CD4-positive, alpha-beta T cell treated with Interferon gamma for 1 hour (primary cell): Measurements from ENCODE around the gene TRMT112.

Experiments
- DNase-seq: peaks from one replicate; pipeline ENCODE4 v3.0.0-alpha.2; 2020

TRMT112 gene

DNA sequence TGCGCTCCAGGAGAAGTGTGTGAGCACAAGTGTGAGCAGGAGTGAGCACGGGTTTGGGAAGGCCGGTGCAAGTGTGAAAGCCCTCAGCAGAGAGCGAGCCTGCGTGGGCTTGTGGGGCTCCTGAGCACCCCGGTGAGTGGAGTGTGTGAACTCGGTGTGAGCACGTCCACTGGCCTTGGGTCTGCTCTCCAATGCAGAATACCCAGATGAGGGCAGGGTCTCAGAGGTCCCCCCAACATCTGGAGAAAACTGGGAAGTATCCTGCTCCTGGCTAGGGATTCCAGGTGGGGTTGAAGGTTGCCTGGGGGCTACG lies 10.8 kb downstream of the TRMT112 start:
- no peak for DNase-seq

DNA sequence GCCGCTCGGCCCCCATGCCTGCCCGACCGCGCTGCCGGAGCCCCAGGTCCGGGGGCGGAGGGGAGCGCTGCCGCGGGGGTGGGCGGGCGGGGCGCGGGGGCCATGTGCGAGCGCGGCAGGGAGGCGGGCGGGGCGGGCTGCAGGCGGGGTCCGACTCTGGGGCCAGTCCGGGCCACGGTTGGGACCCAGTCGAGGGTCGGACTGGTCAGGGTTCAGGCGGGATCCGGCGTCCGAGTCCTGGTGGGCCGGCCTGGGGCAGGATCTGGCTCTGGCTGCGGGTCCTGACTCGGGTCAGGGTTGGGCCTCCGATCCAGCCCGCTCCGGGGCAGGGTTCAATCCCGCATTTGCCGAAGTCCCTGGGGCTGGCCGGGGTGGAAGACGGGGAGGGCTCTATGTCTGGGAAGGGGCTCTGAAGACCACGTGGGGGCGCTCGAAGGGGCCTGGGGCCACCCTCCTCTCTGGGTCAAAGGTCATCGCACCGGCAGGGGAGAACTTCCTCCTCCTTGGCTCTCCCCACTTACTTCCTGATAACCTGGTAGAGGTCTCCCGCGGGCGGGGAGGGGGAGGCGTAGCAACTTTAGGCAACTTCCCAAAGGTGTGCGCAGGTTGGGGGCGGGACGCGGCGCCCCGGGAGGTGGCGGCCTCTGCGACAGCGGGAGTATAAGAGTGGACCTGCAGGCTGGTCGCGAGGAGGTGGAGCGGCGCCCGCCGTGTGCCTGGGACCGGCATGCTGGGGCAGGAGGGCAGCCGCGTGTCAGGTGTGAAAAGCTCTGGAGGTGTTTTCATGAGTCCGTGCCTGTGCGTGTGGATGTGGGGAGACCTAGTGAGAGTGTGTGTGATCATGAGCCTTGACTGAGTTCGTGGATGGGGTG lies 11.4 kb downstream of the TRMT112 start:
- peak; percentile 77 for DNase-seq

DNA sequence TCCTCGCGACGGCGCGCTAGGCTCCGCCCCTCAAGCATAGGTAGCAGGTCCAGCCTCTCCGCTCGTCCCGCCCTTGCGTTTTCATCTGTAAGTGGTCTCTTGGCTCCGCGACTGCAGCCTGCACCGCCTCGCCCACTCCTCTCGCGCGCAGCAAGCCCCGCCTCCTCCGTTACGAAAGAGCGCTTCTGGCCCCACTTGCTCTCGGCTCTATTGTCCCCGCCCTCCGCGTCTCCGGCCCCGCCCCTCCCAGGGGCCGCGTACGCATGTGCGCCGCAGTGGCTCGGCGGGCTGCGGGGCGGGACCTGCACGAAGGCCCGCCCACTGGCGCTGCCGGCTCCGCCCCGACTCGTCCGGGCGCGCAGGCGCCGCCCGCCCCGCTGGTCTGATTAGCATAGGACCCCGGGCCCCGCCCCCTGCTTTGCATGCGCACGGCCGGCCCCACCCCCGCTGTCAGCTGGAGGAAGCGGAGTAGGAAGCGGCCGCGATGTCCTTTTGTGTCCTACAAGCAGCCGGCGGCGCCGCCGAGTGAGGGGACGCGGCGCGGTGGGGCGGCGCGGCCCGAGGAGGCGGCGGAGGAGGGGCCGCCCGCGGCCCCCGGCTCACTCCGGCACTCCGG lies 12.2 kb downstream of the TRMT112 start, which contains the start of gene ESRRA:
Gene ESRRA, plus strand, starts transcription at position 450 of the 616 bp plus-strand sequence. CDS start 1,656 bp downstream, outside the sequence.
- DNase-seq = peak; percentile 99

DNA sequence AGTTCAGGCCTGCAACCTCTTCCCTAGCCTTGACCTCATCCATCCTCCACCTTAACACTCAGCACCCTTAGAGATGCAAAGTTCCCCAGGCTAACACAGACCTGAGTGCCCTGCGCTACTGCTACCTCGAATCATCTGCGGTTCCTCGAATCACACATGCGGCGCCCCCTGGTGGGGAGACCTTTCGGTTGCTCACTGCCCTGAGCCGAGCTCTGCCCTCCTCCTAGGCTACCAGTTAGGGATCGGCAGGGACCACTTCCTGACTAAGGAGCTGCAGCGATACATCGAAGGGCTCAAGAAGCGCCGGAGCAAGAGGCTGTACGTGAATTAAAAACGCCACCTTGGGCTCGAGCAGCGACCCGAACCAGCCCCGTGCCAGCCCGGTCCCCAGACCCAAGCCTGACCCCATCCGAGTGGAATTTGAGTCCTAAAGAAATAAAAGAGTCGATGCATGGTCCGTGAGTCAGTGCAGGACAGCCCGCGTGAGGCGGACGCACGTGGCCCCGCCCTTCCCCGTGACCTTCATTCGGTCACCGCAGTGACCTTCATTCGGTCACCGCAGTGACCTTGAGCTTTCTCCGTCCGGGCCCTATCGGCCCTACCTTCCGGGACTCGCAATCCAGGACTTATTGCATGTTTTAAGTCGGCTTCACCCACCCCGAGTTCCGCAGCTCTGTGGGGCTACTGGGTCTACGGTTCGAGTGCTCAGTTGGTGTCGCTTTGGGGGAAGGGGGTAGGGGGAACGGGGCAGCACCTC lies 12.9 kb downstream of the TRMT112 start:
- peak; percentile 89 for DNase-seq

DNA sequence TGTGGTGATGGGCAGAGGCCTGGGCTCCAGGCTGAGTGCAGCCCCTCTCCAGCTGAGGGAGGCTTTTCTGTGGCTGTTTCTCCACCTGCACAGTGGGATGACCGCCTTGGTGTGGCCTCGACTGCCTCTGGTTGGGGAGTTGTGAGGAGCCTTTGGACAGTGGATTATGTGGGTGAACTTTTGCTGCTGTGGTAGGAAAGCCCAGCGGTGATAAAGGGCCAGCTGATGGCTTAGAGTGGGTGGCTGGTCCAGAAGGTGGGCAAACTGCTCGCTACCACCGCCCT lies 13.4 kb downstream of the TRMT112 start:
- no peak for DNase-seq

DNA sequence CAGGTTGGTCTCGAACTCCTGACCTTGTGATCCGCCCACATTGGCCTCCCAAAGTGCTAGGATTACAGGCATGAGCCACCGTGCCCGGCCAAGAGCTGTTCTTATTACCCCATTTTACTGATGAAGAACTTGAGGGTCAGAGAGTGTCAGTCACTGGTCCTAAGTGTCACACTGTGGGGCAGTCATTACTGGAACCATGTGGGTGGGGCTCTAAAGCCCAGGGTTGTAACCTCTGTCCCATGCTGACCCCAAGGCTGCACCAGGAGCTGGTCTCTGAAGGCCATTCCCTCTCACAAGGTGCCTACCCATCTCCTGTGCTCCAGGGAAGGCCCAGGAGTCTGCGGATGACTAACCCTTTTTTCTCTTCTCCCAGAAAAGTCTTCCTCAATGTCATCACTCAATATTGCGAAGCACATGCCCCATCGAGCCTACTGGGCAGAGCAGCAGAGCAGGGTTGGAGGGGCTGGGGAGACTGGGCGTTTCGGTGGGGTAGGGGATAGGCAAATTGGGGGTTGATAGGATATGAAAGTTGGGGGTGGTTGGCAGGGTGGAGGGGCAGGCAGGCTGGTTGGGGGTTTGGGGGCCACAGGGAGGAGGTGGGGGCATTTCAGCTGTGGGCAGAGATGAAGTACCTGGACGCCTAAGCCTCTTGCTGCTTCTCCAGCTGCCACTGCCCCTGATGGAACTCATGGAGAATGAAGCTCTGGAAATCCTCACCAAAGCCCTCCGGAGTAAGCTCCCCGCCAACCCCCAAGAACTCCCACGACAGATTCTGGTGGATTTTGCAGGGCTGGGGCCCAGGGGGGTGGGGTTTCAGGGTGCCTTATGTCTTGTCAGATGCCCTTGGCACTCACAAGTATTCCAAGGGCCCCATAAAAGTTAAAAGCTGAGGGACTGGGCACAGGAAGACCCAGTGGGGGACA lies 14.0 kb downstream of the TRMT112 start:
- no peak for DNase-seq

DNA sequence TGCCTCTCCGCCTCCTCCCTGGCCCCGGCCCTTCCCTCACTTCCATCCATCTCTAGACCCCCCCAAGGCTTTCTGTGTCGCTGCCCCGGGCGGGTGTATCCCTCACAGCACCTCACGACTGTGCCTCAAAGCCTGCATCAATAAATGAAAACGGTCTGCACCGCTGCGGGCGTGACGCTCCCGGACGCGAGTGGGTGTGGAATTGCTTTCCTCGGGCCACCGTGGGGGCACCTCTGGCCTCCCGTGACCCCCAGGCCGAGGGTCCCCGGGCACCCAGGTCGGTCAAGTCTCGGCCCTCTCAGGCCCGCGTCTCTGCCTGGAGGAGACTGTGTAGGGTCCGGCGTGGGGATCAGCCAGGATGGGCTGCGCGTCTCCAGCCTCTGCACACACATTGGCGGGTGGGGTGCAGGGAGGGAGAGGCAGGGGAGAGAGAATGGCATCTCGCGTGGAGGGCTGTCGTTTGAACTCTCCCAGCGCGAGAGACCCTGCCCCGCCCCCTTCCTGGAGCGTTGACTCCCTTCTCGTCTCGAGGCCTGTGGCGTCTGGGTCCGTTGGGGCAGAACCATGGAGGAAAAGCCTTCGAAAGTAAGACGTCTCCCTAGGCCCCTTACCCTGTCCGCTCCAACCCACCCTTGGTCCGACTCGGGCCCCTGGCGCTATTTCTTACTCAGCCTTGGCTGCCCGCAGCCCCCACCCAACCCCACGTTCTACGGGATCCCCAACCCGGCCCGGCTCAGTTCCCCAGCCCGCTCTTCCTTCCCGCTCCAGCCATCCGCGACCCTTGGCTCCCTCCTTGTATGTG lies 17.3 kb downstream of the TRMT112 start, which contains the start of gene CATSPERZ:
Gene CATSPERZ, plus strand, starts transcription at position 512 of the 802 bp plus-strand sequence. Its CDS starts 53 bp downstream, at position 565.
- DNase-seq = no peak

DNA sequence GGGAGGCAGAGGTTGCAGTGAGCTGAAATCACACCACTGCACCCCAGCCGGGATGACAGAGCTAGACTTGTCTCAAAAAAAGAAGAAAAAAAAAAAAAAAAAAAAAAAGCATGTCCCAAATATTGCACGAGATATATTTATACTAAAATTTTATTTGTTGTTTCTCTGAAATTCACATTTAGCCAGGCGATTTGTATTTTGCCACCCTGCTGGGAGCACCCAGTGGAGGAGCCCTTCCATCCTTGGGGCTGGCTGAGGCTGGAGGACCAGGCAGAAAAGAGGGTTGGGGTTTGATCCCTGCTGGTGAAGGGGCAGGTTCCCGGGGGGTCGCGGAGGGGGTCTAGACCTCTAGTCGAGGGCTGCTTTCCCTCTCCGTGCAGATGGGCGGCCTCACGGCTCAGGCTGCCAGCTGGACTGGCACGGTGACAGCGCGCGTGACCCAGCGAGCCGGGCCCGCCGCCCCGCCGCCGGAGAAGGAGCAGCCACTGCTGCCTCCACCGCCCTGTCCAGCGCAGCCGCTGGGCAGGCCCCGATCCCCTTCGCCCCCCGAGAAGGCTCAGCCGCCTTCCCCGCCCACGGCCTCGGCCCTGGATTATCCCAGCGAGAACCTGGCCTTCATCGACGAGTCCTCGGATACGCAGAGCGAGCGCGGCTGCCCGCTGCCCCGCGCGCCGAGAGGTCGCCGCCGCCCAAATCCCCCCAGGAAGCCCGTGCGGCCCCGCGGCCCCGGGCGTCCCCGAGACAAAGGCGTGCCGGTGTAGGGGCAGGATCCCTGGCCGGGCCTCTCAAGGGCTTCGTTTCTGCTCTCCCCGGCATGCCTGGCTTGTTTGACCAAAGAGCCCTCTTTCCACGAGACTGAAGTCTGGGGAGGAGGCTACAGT lies 18.2 kb downstream of the TRMT112 start:
- no peak for DNase-seq

DNA sequence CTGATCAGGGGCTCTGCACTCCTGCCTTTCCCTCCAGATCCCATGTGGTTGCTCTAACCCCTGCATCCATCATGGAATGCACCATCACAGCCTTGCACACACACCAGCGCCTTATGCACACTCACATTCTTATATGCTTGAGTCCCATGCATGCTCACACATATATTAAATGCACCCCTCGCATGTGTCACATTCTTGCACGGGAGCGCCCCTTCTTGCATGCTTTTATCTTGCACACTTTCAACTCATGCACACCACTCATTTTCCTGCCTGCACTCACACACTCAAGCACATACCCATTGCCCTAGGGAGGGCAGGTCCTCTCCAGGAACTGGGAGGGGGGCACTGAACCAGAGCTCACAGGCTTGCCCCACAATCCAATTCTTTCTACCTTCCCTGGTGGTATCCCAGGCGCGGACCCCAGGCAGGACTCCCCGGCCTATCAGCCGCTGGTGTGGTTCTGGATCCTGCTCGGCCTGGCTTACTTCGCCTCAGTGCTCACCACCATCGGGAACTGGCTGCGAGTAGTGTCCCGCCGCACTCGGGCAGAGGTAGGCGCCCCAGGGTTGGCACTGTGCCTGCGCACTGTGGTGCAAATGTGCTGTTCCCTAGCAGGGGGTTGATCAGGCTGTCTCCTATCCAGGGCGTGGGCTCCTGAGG lies 19.5 kb downstream of the TRMT112 start:
- no peak for DNase-seq

DNA sequence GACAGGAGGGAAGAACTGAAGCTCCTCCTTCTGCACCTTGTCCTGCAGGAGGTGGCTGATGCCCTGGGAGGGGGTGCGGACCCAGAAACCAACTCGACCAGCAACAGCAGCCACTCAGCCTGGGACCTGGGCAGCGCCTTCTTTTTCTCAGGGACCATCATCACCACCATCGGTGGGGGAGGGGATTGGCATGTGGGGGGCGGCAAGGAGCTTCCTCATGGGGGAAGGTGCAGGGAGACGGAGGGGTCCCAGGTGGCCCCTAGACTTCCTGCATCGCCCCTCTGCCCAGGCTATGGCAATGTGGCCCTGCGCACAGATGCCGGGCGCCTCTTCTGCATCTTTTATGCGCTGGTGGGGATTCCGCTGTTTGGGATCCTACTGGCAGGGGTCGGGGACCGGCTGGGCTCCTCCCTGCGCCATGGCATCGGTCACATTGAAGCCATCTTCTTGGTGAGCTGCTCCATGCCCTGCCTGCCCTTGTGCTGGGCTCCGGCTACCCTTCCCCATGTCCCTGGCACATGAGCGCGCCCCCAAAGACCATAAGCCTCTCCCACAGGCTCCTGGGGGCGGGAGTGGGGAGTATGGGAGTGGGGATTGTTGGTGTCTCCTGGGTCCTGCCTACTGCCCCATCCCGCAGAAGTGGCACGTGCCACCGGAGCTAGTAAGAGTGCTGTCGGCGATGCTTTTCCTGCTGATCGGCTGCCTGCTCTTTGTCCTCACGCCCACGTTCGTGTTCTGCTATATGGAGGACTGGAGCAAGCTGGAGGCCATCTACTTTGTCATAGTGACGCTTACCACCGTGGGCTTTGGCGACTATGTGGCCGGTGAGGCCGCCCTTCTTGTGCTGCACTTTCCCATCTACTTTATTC lies 20.3 kb downstream of the TRMT112 start:
- DNase-seq = no peak

DNA sequence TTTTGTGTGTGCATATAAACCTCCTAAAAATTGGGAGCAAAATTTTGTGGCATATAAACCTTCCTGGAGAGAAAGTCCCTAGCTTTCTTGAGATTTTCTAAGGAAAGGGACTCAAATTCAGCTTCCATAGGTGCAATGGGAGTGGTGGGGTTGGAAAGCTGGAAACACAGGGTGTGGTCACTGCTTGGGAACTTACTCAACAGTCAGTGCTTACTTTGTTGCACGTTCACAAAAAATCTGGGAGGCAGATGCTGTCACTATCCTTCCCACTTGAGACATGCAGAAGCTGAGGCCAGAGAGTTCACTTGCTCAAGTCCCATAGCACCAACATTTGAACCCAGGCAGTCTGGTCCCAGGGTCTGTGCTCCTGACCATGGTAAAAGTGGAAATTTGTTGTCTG lies 21.1 kb downstream of the TRMT112 start:
- DNase-seq = no peak

DNA sequence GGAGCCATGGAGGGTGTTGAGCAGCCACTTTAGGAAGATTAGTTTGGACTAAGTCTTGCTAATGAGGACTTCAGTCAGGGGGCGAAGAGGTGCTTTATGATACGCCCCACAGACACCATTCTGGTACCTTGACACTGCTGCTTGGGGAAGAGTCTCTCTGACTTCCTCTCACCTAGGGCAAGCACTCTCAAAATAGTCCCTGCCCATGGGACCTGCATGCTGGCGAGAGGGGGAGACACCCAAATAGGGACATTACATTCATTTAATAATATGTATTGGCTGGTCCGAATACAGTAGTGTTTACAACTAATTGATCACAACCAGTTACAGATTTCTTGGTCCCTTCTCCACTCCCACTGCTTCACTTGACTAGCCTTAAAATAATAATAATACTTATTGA lies 21.6 kb downstream of the TRMT112 start:
- DNase-seq = no peak

DNA sequence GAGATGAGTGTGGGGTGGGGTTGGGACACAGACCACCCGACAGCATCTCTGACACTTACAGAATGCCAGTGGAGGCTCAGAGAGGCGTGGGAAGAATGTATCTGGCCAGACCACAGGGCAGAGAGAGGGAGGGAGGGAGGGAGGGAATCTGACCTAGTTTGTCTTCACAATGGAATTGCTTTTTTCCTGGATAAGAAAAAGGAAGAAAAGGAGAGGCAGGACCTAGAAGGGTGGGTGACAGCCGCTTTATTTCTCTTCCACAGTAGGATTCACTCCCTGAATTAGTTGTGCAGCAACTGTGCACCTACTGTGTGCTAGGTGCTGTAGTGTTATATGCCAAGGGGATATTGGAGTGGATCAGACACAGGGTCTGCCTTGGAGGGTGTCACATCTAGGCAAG lies 22.6 kb downstream of the TRMT112 start:
- no peak for DNase-seq

DNA sequence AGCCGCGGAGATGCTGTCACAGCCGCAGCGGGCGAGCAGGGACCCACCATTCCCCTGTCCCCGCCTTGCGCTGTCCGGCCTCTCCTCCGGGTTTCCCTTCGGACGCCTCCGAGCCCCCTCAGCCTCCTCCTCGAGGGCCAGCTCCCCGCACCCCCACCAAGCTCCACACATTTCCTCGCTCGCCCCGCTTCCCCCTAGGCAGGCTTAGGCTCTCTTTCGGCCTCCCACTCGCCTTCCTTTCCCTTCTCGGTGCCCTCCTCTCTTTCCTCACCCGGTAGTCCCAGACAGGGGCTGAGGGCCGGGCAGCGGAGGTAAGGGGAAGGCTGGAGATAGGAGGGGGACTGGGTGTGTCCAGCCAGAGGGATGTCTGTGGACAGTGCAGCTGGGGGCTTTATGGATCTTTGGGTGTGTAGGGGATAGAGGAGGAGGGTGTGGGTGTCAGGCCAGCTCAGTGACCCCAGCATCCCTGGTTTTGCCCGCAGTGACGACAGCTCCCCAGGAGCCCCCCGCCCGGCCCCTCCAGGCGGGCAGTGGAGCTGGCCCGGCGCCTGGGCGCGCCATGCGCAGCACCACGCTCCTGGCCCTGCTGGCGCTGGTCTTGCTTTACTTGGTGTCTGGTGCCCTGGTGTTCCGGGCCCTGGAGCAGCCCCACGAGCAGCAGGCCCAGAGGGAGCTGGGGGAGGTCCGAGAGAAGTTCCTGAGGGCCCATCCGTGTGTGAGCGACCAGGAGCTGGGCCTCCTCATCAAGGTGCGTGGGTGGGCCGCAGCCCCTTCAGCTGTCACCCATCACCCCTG lies 24.7 kb downstream of the TRMT112 start:
- DNase-seq = no peak

DNA sequence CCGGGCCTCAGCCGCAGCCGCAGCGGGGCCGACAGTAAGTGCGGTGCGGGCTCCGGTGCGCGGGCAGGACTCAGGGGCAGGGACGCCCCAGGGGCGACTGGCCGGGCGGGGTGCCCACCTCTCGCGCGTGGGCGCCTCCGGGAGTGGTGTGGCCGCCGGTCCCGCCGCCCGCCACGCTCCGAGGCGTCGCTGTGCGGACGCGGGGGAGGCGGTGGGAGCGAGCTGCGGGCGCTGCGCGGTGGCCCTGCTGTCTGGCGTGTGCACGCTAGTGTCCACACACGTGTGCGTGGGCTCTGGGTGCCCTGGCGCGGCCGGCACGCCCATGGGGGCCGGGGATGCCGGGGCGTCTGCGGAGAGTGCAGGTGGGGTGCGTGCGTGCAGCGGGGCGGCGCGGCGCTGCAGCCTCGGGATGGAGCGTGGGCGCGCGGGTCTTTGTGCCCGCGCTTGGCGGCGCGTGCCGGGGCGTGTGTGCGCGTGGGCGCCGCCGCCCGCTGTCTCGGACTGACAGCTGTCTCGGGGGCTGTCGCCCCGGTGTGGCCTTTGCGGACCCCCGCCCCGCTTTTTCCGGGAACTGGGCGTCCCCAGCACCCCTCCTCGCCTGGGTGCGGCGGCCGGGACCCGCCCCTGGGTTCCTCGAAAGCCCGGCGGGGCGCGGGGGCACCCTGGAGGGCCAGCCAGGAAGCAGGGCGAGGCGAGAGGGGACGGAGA lies 25.5 kb downstream of the TRMT112 start:
- DNase-seq = no peak

DNA sequence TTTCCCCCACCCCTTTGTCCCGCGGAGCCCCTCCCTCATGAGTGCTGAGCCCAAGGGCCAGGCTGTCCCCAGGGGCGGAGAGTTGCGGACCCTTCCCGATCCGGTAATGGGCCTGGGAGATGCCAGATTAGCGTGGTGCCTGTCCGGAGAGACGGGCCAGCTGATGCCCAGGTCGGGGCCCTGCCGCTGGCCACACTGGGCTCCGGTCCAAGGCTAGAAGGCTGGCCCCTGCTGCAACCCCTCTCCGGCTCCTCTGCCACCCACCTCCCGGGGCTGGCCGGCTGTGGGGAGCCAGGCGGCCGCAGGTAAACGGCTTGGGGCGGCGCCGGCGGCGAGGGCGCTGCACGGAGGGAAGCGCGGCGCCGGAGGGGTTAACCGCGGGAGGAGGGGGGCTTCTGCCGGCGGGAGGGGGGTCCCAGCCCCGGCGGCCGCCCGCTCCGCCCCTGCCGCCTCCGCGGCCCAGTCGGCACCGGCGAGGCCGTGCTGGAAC lies 26.1 kb downstream of the TRMT112 start, which contains the start of gene KCNK4:
Gene KCNK4, plus strand, starts transcription at position 41 of the 490 bp plus-strand sequence. CDS start 1,717 bp downstream, outside the sequence.
- no peak for DNase-seq
